H1 (cell line): ENCODE results near the gene WDCP.

Experiments
- BCL11A ChIP-seq, 2 experiments: IDR thresholded peaks; one replicate each; pipeline ENCODE4 v1.6.1; 2011; ENCODE audit warnings: low read depth in 2 of 2, low read length in 2 of 2, mild to moderate bottlenecking in 2 of 2
- CBX5 ChIP-seq: fragments of 300-800, 300-1000 bp; sonication (generic); IDR thresholded peaks from 2 replicates; pipeline ENCODE4 v1.7.1; 2016; ENCODE audit warnings: antibody characterized with exemption, low read length, low read depth
- EP300 ChIP-seq, 2 experiments: IDR thresholded peaks; 1 replicate in 1 of 2; 2 replicates in 1 of 2; pipeline ENCODE4 v1.6.1; 2011 to 2012; ENCODE audit warnings: low read depth in 2 of 2, low read length in 2 of 2, mild to moderate bottlenecking in 2 of 2, borderline replicate concordance in 1 of 2, inconsistent platforms in 1 of 2, moderate library complexity in 1 of 2
- POLR2A ChIP-seq, 2 experiments: IDR thresholded peaks; 1 replicate in 1 of 2; 2 replicates in 1 of 2; pipeline ENCODE4 v1.6.1; 2011; ENCODE audit warnings: low read depth in 2 of 2, low read length in 2 of 2, mild to moderate bottlenecking in 2 of 2; ENCODE audit errors: control extremely low read depth in 1 of 2
- SP2 ChIP-seq: IDR thresholded peaks from 2 replicates; pipeline ENCODE4 v1.6.1; 2012; ENCODE audit warnings: mild to moderate bottlenecking, low read length, inconsistent platforms
- TAF1 ChIP-seq: IDR thresholded peaks from 2 replicates; pipeline ENCODE4 v1.6.1; 2011; ENCODE audit warnings: mild to moderate bottlenecking, low read depth, low read length
- TBP ChIP-seq: IDR thresholded peaks from 2 replicates; pipeline ENCODE4 v1.6.1; 2011; ENCODE audit warnings: low read depth, low read length, improper control_type of control experiment
- TF ChIP-seq, protein P1 (sequence below), 3 experiments: IDR thresholded peaks; 1 replicate in 2 of 3; 2 replicates in 1 of 3; pipeline versions ENCODE4 v1.5.1 to v1.6.1; 2011; ENCODE audit warnings: low read length in 3 of 3, mild to moderate bottlenecking in 3 of 3, inconsistent platforms in 2 of 3, low read depth in 1 of 3, moderate library complexity in 1 of 3; ENCODE audit not compliant: insufficient read depth in 1 of 3; ENCODE audit errors: control extremely low read depth in 1 of 3
- TF ChIP-seq, protein P2 (sequence below): IDR thresholded peaks from 2 replicates; pipeline ENCODE4 v1.6.1; 2011; ENCODE audit warnings: low read length, improper control_type of control experiment

DNA sequence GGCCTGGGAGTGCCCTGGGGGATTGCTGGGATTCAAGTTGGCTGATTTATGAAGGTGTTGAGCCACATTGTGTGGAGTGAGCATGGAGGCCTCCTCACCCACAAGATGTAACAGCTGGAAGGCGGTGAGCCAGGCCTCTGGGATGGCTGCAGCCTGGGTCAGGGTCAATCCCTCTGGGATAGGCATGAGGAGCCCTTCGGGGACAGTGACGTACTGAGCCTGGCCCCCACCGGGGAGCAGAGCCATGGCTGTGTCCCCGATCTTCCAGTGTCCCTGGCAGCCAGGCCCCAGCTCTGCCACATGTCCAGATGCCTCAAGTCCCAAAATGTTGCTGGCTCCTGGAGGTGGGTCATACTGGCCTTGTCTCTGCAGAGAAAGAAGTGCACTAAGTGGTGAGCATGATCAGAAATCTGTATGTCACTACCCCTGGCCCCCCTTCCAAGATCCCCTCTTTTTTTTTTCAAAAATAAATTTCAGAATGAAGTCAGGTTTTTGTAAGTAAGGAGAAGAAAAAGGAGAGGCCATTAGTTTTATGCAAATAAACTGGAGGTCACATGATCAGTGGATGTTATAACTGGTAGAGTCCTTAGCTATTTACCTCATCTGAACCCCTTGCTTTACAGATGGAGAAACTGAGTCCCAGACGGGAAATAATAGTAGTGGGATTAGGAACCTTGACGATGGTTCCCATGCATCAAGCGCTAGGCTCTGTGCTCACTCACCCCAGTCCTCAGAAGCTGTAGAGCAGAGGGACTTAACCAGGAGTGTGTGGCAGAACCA is 35.8 kb upstream of the WDCP start:
- TF ChIP-seq, protein P1, sequence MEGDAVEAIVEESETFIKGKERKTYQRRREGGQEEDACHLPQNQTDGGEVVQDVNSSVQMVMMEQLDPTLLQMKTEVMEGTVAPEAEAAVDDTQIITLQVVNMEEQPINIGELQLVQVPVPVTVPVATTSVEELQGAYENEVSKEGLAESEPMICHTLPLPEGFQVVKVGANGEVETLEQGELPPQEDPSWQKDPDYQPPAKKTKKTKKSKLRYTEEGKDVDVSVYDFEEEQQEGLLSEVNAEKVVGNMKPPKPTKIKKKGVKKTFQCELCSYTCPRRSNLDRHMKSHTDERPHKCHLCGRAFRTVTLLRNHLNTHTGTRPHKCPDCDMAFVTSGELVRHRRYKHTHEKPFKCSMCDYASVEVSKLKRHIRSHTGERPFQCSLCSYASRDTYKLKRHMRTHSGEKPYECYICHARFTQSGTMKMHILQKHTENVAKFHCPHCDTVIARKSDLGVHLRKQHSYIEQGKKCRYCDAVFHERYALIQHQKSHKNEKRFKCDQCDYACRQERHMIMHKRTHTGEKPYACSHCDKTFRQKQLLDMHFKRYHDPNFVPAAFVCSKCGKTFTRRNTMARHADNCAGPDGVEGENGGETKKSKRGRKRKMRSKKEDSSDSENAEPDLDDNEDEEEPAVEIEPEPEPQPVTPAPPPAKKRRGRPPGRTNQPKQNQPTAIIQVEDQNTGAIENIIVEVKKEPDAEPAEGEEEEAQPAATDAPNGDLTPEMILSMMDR (IDR thresholded peaks at IDR 0.05; ENCODE audit: control extremely low read depth in 1 of 3, insufficient read depth in 1 of 3, low read depth in 1 of 3, low read length in 3 of 3): no peak
- TF ChIP-seq CBX5 (no peak), POLR2A (IDR thresholded peaks at IDR 0.05; ENCODE audit: control extremely low read depth in 1 of 2, low read depth in 2 of 2, low read length in 2 of 2) (no peak), BCL11A (IDR thresholded peaks at IDR 0.05; ENCODE audit: low read depth in 2 of 2, low read length in 2 of 2) (no peak), SP2 (no peak), EP300 (IDR thresholded peaks at IDR 0.05; ENCODE audit: borderline replicate concordance in 1 of 2, low read depth in 2 of 2, low read length in 2 of 2) (no peak), TBP (no peak), TAF1 (no peak)
- TF ChIP-seq, protein P2, sequence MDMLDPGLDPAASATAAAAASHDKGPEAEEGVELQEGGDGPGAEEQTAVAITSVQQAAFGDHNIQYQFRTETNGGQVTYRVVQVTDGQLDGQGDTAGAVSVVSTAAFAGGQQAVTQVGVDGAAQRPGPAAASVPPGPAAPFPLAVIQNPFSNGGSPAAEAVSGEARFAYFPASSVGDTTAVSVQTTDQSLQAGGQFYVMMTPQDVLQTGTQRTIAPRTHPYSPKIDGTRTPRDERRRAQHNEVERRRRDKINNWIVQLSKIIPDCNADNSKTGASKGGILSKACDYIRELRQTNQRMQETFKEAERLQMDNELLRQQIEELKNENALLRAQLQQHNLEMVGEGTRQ: peak; percentile 39
